GM19043 (cell line): ENCODE measurements around the gene ZFHX3.

Experiments used
- ATAC-seq: cut with Tn5 transposase; IDR thresholded peaks from one replicate; pipeline ENCODE4 v1.9.1; 2021; ENCODE audit warnings: low read depth; ENCODE audit not compliant: unreplicated experiment

Gene ZFHX3

DNA sequence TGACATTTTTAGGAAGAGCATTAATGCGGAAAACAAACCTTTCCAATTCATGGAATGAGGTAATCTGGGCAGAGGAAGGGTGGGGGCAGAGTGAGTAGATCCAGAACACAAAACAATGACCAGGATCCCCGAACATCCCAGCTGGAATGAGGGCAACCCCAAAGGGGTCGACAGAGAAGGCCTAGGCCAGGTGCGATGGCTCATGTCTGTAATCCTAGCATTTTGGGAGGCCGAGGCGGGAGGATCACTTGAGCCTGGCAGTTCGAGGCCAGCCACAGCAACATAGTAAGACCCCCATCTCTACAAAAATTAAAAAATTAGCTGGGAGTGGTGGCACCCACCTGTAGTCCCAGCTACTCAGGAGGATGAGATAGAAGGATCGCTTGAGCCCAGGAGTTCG lies 64.7 kb downstream of the ZFHX3 start:
- no peak for ATAC-seq

DNA sequence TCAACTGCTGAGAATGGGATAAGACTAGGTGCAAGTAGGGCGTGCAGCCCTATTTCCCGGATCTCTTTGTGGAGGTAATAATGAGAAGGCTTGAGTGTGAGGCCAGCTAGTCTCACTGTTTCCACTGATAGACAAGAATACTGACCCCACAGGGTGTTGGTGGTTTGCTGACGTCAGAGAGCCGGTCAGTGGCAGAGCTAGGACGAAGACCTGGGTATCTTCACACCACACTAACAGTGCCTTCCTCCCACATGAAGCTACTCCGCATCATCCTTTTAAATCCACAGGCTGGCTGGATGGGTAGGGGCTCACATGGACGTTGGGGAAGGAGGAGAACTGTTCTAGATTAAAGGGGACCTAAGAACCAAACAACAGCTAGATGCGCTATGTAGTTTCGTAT lies 68.0 kb downstream of the ZFHX3 start:
- ATAC-seq: no peak

DNA sequence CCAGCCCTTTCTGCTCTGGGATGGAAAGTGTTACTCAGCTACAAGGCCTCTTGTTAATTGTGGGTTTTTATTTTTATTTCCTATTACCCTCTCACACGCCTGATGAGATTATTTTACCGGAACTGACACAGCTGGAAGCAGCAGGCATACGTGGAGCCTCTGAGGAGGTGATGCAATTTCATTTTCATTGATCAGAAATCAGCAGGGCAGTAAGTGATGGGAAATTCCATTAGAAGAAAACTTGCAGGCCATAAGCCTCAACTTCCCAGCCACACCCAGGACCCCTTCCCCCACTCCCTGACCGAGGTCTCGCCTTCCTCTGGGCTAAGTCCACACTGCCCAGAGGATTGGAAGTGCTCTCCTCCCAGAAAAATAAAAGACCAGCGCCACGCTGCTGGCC lies 69.7 kb downstream of the ZFHX3 start:
- no peak for ATAC-seq

DNA sequence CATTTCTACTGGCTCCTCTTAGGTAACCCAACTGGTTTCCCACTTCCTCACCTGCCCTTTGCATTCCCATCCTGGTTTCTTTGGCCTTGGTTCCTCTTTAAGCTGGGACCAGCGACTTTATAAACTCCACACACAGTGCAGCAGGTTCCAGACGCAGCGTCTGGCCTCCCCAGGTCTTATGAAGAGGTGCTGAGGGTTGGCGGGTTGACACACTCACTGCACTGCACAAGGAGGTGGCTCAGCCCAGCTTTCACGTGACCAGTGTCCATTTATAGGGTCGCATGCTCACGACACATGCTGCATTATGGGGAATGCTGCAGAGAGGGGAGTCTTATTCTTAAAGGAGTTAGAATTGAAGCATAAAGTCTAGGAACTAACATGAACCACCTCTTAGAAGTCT lies 70.8 kb downstream of the ZFHX3 start:
- no peak for ATAC-seq

DNA sequence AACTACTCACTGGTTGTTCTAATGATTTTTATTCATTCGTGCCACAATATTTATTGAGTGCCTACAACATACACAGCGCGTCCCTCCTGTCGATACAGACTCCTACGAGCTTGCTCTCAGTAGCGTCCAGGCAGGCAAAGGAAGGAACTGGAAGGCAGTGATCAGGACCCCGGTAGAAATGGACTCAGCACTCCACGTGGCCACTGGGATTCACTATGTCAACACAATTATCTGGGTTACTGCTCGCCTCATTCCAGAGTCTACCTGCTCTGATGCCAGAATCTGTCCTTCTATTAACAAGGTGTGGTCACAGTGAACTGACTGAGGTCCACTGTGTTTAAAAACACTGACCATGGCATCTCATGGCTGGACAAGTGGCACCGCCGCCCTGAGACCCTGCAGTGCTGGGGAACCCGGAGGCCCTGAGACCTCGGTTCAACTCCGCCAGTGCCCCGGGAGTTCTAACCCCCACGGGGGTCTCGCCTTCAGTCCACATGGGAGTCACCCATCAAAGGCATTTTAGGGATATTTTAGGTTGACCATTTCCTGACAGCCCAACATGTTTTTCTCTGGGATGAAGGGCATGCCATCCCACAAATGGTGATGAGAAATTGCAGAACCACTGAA lies 71.4 kb downstream of the ZFHX3 start:
- no peak for ATAC-seq

DNA sequence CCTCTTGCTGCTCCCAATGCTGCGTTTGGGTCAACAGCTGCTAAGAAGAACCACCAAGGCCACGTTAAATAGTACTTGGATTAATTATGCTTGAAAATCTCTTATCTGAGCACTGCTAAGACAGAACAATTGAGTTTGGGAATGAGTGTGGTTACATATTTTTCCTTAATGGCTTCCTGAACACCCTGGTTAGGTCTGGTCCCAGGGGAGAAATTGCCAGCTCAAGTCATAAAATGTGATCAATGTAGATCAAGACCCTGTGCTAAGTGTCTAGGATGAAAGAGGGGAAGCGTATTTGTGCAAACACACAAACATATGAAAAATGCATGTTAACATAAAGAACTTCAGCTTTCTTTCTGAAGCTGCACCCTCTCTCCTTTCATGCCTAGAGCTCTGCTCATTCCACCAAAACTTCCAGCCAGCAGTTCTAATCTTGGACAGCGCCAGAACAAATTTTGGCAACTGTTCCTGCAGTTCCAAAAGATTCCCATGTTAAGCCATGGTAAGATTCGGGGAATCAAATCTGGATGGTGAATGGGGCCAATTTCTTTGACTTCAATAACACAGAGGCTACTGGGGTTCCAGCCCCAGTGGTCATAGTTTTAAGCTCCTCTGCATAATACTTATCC lies 72.0 kb downstream of the ZFHX3 start:
- no peak for ATAC-seq

DNA sequence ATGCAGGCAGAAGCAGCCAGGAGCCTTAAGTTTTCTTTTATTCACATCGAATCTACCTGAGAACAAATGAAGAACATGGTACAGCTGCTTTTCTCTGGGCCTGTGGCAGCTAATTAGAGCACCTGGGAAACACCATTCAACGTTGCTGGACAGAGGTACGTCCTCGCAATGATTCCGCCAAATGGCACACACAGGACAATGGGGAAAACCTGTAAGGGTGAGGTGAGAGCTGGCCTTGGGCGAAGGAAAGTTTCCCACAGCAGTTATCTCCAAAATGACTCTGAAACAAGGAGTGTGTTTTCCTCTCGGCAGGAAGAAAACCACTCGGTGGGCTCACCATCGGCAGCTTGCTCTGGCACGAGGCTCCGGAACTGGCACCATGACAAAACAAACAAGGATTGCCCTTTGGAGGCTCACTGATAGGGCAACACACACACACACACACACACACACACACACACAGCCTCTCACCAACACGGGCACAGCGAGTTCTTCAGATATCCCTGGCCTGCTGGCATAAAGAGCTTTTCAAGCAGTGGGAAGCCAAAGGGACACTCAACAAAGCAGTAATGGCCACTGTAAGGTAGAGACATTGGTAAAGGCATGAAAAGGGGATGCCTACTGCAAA lies 73.7 kb downstream of the ZFHX3 start:
- no peak for ATAC-seq

DNA sequence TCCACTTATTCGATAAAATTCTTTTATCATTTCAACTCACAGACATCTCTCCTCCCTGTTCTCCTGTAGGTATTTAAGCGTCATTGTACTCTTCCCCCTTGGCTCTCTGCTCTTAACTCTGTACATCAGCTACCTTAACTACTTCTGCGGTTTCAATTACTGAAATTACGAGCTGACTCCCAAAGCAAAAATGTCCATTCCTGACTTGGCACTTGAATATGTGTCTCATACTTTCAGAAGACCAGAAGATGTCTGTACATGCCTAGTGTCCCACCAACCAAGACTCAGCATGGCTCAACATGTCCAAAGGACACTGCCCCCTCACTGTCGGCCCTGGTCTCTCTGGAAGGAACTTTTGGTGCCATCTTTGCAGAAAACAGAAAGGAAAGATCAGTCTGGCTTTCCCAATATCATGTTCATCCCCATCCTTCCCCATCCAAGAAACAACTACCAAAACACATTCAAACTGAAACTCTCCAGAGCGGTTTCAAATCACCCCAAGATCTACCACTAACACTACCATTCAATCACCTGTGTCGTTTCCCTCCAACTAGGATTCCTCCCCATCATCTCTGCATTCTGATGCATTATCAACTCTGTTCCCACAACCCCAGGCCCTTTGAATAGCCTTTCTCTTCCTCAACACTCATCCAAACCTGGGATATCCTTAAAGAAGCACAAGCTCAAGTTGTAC lies 74.9 kb downstream of the ZFHX3 start:
- ATAC-seq: no peak

DNA sequence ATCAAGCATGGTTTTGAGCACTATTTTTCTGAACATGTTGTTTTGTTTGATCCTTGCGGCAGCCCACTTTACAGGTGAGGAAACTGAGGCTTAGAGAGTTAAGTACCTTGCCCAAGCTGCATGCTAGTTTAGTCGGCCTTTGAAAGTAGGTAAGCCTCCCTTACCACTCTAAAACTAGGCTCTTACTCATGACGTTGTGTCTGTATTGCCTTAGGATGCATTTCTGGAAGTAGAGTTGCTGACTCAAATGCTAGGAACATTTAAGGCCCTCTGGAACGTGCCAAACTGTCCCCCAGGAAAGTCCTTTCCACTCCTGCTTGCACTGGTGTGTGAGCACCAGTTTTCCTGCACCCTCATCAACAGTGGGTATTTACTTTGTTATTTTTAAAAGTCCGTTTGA lies 76.6 kb downstream of the ZFHX3 start:
- ATAC-seq: no peak

DNA sequence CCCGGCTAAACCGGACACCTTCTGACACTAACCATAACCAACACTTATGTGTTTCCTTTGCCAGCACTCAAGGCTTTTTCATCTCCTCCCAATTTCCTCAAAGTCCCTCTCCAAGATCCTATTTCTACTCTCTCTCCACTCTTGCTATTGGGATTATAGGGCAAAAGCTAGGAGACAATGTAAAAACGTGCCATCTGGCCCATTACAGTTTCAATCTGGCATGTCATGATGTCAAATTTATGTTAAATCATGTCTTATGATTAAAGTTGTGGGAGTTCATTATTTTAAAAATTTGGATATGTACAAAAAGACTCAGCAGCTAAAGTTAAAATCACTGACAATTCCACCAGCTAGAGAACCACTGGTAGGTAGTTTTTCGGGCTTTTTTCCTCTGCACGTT lies 77.3 kb downstream of the ZFHX3 start:
- no peak for ATAC-seq

DNA sequence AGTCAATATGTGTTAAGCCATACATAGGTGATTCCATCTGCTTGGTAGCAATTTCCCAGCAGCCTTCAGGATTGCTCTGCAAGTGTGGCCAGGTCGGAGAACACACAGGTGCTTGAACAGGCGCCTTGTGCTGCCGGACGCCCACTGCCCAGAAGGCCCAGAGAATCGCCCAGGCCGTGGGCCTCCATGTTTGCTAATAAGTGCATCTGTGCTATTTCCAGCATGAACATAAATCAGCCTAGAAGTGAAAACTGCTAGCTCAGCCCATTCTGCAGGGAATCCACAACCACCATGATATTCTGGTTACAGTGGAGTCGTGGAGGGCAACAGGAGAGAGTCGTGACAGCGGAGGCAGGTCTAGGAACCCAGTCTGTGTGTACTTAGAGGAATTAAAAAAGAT lies 78.1 kb downstream of the ZFHX3 start:
- ATAC-seq: no peak

DNA sequence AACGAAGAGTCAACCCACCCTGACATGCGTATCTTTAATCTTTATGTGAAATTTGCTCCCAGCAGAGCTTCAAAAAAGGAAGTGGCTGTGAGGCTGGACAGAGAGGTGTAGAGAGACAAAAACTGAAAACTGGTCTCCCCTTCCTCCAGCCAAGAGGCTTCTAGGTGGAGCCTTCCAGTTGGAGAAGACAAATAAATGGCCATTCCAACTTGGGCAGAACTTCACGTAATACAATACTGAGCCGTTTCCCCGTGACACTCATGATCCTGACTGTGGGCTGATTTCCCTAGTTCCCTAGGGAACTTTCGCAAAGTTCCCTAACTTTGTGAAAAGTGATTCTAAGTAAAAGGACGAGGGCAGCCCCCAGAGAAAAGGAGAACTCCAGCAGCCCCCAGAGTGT lies 78.8 kb downstream of the ZFHX3 start:
- no peak for ATAC-seq

DNA sequence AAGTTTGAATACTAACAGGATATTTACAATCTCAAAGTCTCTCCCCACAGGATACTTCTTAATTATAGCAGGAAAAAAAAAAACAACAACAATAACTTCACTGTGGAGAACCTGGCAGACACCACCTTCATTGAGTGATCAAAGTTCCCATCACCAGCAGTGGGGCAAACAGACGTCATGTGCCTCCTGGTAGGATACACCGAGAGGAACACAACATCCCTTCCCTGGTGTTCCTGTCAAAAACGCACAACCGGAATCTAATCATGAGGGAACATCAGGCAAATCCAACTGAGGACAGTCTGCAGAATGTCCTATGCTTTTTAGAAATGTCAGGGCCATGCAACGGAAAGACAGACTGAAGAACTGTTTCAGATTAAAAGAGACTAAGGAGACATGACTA lies 80.0 kb downstream of the ZFHX3 start:
- no peak for ATAC-seq

DNA sequence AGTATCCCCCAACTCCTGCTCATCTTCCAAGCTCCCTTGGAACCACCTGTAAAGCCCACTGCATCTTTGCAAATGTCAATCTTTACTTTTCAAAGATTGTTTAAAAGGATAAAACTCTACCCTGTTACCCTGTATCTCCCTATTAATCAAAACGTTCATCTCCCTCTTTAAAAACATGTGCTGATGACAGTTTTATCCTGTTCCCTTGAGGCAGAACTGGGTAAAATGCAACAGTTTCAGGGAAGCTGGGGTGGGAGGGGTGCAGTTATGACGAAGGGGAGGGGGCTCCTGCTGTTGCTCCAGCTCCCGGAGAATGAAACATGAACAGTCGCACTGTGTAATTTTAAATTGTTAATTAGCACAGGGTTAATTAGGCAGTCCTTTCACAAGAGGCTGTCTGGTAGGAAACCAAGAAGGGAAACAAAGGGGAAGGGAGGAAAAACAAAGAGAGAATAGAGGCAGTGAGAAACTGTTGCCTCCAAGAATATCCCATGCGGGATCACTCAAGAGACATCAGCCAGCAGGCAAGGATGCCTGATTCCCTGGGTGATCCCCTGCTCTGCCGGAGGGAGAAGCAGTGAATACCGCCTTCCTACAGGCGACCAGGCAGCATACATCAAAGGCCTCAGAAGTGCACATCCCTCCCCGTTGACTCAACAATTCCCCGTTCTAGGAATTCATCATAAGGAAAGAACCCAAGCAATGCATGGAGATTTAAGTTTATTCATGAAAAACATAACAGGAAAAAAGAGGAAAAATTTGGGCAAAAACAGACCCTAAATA lies 84.2 kb downstream of the ZFHX3 start:
- no peak for ATAC-seq

DNA sequence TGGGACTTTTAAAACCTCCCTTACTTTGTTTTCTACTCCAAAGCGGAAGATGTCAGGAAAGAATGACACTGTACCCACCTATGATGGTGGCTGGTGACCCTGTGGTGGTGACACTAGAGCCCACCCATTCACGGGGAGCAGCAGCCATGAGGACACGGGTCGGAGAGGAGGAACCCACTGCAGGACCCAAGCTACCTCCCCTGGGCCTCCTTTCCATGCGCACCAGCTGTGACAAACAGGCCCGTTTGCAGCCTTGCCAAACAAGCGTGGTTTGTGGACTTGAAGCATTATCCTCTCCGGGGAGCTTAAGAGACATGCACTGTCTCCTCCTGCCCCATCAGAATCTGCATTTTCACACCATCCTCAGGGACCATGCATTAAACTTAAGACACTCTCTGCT lies 85.6 kb downstream of the ZFHX3 start:
- no peak for ATAC-seq

DNA sequence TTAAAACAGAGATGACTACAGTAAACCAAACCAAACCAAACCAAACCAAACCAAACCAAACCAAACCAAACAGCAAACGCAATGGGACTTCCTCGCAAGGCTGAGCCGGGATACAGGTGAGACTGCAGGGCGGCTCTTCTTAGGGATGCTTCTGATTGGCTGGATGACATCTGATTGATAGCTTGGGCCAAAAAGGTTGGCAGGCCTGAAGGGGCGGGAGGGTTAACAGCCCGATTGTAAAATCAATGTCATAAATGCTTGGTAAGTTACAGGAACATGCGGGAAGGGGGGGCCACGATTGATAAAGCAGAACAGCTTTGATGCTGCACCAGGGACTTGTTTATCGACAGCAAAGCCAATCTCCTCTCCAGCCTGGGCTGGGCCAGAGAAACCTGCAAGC lies 86.1 kb downstream of the ZFHX3 start:
- ATAC-seq: no peak

DNA sequence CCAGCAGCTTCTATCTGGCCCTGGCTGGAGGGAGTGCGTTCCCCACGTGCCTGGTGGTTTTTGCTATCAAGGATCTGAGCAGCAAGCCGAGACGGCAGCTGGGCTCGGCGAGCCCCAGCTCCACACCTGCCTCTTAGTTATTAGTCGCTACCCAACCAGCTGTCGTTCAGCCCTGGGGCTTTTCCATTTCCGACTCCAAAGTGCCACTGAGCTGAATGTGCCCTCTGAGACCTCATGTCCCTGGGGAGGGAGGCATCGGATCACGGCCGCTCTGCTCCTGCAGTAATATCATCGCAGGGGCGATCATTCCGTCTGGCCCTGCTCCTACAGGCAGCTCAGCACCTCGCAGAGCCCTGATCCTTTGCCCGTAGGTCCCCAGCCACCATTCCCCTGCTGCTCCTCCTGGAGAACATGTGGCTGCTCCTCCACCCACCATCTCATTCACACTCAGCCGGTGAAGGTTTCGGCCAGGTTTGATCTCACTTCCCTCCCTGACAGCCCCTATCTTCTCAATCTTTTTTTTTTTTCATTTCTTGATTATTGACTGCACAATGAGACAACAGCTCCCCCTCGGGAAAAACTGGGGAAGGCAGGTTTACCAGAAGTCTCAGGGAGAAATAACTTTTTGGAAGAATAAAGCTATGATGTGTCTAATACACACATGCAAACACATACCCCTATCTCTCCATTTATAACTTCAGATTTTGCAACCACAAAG lies 86.7 kb downstream of the ZFHX3 start:
- no peak for ATAC-seq

DNA sequence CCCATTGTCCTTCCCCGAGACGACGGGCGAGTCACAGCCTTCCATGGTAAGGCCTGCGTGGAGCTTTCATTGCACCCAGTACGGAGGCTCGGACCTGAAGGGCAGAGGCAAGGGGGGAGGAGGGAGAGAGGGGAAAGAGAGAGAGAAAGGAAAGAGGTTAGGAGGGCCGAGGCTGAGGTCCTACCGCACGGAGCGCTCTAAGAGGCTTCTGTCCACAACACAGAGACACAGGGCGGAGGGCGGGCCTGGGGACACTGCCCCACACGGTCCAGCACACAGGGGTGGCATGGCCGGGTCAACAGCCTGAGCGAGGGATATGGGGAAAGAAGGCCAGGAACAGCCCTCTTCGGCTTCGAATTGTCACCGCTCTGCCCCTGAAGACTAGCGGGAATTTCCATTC lies 87.8 kb downstream of the ZFHX3 start:
- no peak for ATAC-seq

DNA sequence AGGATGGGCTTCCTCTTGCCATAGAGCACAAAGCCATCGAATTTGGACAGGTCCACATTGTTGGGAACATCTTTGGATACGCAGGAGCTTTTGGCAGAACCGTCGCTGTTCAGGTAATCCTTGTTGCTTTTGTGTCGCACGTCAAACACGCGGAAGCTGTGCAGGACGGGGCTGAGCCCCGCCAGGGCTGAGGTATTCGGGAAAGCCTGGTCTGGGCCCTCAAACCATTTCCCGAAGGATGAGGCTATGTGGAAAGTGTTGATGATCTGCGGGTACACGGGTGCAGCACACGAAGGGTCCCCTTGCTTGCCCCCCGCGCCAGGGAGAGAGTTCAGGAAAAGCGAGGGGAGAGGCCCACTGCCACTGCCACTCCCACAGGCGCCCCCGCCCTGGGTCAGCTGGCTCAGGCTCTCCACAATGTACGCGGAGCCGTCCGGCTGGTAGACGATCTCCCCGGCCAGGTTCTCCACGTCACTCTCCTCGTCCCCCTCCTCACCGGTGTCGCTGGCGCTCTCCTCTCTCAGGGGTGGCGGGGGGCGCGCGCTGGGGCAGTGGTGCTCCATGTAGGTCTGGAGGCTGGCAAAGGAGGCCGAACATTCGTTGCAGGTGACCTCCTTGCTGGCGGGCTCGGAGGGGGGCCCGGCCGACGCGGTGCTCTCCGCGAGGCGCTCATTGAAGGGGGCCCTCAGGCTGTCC lies 88.5 kb downstream of the ZFHX3 start:
- no peak for ATAC-seq
